Activated CD4-positive, alpha-beta memory T cell treated with anti-CD3 and anti-CD28 coated beads, Interleukin-2, amount 10 ng/mL, durations not matched to agents 7 days and 5 days (primary cell): ENCODE measurements around the gene MUS81. TPM values are rescaled to one million over a fixed set of nuclear protein-coding genes. Genes with fewer than 3 reads are reported as not detected.
"Not testable (repeated sequence)": the region's sequence is repeated elsewhere in the genome, so short reads cannot be mapped to it uniquely, and the experiment has no call there.

Experiments used
- CTCF ChIA-PET: fragments of 350-600 bp; sonication (Branson Sonifier 250); formaldehyde crosslinking; loops from one replicate; lab custom pipeline; 2021; ENCODE audit warnings: antibody characterized with exemption, inconsistent platforms; lab: Charles Lee
- POLR2A ChIA-PET: fragments of 350-600 bp; sonication (Branson Sonifier 250); formaldehyde crosslinking; loops from one replicate; lab custom pipeline; 2021; ENCODE audit warnings: antibody characterized with exemption; lab: Charles Lee
- DNase-seq: peaks from one replicate; pipeline ENCODE4 v3.0.0-alpha.2; 2020
- H3K27ac Mint-ChIP-seq: one replicate; pipeline ENCODE4 v1.8.0; 2021; ENCODE audit warnings: mild to moderate bottlenecking, mixed read lengths
- H3K27me3 Mint-ChIP-seq: one replicate; pipeline ENCODE4 v1.8.0; 2021; ENCODE audit warnings: mixed read lengths
- H3K36me3 Mint-ChIP-seq: one replicate; pipeline ENCODE4 v1.8.0; 2021; ENCODE audit warnings: low read depth, mixed read lengths
- H3K4me1 Mint-ChIP-seq: one replicate; pipeline ENCODE4 v1.8.0; 2021; ENCODE audit warnings: mixed read lengths
- H3K4me3 Mint-ChIP-seq: one replicate; pipeline ENCODE4 v1.8.0; 2021; ENCODE audit warnings: mild to moderate bottlenecking, mixed read lengths
- H3K9me3 Mint-ChIP-seq: one replicate; pipeline ENCODE4 v1.8.0; 2021; ENCODE audit warnings: mixed read lengths
- total RNA-seq, 2 experiments: library from RNA; stranded (reverse); gene quantifications; one replicate each; pipeline ENCODE4 v1.2.3, GENCODE V29; 2021

Gene MUS81
- total RNA-seq, 2 experiments from 2014 or later, result 86.9 to 91.9 TPM

DNA sequence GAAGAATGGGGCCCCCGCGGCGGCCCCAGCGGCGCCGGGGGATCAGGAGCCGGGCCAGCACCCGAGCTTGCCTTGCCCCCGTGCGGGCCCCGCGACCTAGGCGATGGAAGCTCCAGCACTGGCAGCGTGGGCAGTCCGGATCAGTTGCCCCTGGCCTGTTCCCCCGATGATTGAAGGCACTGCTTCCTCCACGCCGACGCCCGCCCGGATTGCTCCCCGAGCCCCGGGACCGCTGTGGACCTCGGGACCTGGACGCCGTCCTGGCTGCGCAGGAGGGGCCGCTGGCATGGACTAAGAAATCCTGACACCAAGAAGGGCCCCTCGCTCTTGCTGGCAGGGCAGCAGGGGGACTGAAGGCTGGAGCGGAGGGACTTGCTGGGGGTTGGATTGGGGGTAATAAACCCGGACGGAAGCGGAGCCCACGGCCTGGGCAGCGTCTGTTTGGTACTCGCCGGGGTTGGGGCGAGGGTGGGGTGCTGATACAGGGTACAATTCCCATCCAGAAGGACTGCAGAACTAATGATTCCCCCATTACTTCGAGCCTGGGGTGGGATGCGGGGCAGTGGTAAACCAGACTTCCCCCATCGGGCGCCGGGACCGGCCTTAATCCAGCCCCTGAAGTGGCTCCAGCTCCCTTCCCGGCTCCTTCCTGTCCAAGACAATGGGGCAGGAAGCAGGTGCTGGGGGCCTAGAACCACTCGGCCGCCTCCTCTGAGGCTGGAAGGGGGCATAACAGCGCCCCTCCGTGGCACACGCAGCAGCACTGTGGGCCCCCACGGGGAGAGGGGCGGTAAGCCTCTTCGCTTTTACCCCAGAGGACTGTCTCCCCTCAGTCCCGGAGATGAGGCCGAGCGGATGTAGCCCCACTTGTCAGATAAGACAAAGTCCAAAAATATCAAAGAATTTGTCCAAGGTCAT is 31.2 kb downstream of the MUS81 start:
- peak overlapping the region; percentile 89 for H3K27ac Mint-ChIP-seq
- peaks cover 26% of the 10 kb centered on the region for H3K36me3 Mint-ChIP-seq
- no peaks in the 10 kb centered on the region for H3K9me3 Mint-ChIP-seq
- peak; percentile 46 for DNase-seq
- ChIA-PET CTCF (interaction anchor here (0.6 to 10.0 kb wide), 33 partner anchors 6 to 319 kb away, joined by 3 to 251 read pairs (median 7); partner anchors contain the start of genes BANF1, C11orf68, CFL1 and CTSW), POLR2A (interaction anchor here (0.6 to 11.5 kb wide), 32 partner anchors 8 to 468 kb away, joined by 3 to 284 read pairs (median 7); partner anchors contain the start of genes BANF1, C11orf68, CFL1 and CTSW)
- H3K4me1 Mint-ChIP-seq, result peaks cover 72% of the 10 kb centered on the region
- H3K4me3 Mint-ChIP-seq, result peak overlapping the region; percentile 97
- no peaks in the 10 kb centered on the region for H3K27me3 Mint-ChIP-seq

DNA sequence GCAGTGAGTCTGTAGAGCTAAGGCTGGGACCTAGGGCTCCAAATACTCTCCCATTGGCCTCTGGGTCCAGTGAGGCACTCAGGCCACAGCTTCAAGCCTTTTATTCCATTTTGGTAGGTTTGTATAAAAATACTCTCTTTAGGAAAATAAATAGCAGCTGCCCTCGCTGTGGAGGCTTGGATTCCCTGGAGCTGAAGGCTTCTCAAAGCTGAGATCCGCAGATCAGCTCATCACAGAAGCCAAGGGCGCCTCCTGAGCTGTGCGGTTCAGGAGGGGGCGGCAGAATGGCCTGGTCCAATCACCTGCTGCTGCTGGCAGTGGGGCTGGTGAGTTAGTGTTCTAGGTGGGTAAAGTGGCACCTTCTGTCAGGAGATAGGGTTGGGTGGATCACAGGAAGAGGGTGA is 31.9 kb downstream of the MUS81 start:
- not testable (repeated sequence) for DNase-seq, H3K27me3 Mint-ChIP-seq, H3K9me3 Mint-ChIP-seq
- Mint-ChIP-seq H3K36me3 (peaks cover 23% of the 10 kb centered on the region), H3K27ac (peak overlapping the region; percentile 89), H3K4me1 (peaks cover 72% of the 10 kb centered on the region), H3K4me3 (peak overlapping the region; percentile 97)
- ChIA-PET CTCF (interaction anchor here (0.6 to 10.0 kb wide), 5 partner anchors 9 to 181 kb away, joined by 3 to 251 read pairs (median 3); partner anchors contain the start of genes CFL1 and MUS81), POLR2A (interaction anchor here (0.6 to 11.5 kb wide), 12 partner anchors 8 to 757 kb away, joined by 3 to 284 read pairs (median 36); partner anchors contain the start of genes BANF1, C11orf68, CFL1 and CTSW)

DNA sequence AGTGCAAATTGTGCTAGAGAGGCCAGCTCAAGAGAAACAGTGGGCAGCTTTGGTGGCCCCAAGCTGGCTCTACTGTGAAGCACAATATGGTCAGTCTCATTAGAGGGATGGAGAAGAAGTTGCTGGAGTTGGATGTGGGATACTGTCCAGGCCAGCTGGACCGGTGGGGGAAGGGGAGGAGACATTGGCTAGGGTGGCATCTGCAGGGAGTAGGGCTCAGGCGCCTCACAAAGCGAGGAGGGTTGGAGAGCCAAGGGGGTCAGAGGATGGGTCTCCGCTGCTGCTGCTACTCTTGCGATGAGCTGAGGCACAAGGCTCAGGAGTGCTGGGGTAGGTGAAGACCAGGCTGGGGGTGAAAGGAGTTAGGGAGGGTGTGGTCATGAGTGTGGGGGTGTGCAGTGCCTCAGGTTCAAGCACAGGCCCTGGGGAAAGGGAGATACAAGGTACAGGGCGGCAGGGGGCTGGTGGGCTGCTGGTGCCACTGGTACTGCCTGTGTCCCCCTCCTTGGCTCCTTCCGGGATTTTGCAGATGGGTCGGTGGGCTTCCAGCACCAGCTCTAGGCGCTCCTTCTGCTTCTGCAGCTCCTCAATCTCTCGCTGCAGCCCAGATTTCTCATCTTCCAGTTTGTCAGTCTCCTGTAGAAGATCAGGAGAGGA is 32.6 kb downstream of the MUS81 start:
- peaks cover 72% of the 10 kb centered on the region for H3K4me1 Mint-ChIP-seq

GRCh38 chr11:65894034-65894591 is 33.9 kb downstream of the MUS81 start:
- H3K9me3 Mint-ChIP-seq, result no peaks in the 10 kb centered on the region
- peak; percentile 67 for DNase-seq
- peak overlapping the region; percentile 97 for H3K4me3 Mint-ChIP-seq
- ChIA-PET POLR2A (interaction anchor here (0.8 to 11.5 kb wide), 13 partner anchors 8 to 473 kb away, joined by 3 to 284 read pairs (median 6); partner anchors contain the start of genes BANF1, C11orf68, CFL1 and EIF1AD), CTCF (interaction anchor here (0.8 to 1.9 kb wide), 11 partner anchors 9 to 279 kb away, joined by 3 to 13 read pairs (median 3); partner anchors contain the start of genes MUS81 and PCNX3)
- H3K4me1 Mint-ChIP-seq, result peaks cover 69% of the 10 kb centered on the region
- peaks cover 16% of the 10 kb centered on the region for H3K36me3 Mint-ChIP-seq
- H3K27me3 Mint-ChIP-seq, result no peaks in the 10 kb centered on the region
- H3K27ac Mint-ChIP-seq, result peak overlapping the region; percentile 89

More for the DNA sequence above, 32.6 kb downstream of the MUS81 start:
- Mint-ChIP-seq H3K27ac (peak overlapping the region; percentile 89), H3K9me3 (no peaks in the 10 kb centered on the region), H3K4me3 (peak overlapping the region; percentile 97), H3K27me3 (no peaks in the 10 kb centered on the region), H3K36me3 (peaks cover 22% of the 10 kb centered on the region)
- POLR2A ChIA-PET, result interaction anchor here (1.0 to 11.5 kb wide), 14 partner anchors 7 to 758 kb away, joined by 3 to 284 read pairs (median 6); partner anchors contain the start of genes BANF1, C11orf68, CFL1 and EIF1AD
- no peak for DNase-seq
- CTCF ChIA-PET, result interaction anchor here (0.6 to 10.0 kb wide), 8 partner anchors 8 to 315 kb away, joined by 3 to 251 read pairs (median 3); partner anchors contain the start of genes CFL1 and MUS81

DNA sequence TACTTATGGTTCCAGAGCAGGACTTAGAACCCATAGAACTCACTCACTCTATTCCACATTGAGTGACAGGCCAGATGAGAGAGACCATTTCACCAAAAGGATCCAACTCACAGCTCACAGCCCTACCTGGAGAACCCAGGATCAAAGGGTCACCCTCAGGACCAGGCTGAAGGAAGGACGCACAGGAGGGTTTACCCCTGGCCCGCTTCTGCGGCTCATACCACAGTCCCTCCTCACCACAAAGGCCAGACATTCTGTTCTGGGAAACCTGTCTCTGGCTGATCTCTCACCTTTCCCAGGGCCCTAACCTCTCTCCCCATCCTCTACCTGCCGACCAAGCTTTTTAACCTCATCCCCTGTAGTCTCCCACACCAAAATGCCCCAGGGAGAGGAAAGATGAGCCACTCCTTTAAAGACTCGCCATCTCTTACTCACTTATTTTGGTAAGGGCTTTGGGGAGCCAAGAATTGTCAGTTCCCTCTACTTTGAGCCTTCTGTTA is 35.3 kb downstream of the MUS81 start:
- Mint-ChIP-seq H3K27ac (peak overlapping the region; percentile 69), H3K27me3 (no peaks in the 10 kb centered on the region), H3K4me3 (no peak overlapping the region), H3K4me1 (peaks cover 57% of the 10 kb centered on the region), H3K9me3 (no peaks in the 10 kb centered on the region), H3K36me3 (peaks cover 16% of the 10 kb centered on the region)
- DNase-seq, result no peak
- ChIA-PET CTCF (interaction anchor here (0.6 to 1.7 kb wide), 4 partner anchors 11 to 151 kb away, joined by 3 to 8 read pairs (median 4); no protein-coding TSS in a partner anchor), POLR2A (interaction anchor here (0.6 to 8.8 kb wide), 5 partner anchors 7 to 67 kb away, joined by 3 to 185 read pairs (median 7); partner anchors contain the start of genes C11orf68, CCDC85B, CFL1 and DRAP1)

DNA sequence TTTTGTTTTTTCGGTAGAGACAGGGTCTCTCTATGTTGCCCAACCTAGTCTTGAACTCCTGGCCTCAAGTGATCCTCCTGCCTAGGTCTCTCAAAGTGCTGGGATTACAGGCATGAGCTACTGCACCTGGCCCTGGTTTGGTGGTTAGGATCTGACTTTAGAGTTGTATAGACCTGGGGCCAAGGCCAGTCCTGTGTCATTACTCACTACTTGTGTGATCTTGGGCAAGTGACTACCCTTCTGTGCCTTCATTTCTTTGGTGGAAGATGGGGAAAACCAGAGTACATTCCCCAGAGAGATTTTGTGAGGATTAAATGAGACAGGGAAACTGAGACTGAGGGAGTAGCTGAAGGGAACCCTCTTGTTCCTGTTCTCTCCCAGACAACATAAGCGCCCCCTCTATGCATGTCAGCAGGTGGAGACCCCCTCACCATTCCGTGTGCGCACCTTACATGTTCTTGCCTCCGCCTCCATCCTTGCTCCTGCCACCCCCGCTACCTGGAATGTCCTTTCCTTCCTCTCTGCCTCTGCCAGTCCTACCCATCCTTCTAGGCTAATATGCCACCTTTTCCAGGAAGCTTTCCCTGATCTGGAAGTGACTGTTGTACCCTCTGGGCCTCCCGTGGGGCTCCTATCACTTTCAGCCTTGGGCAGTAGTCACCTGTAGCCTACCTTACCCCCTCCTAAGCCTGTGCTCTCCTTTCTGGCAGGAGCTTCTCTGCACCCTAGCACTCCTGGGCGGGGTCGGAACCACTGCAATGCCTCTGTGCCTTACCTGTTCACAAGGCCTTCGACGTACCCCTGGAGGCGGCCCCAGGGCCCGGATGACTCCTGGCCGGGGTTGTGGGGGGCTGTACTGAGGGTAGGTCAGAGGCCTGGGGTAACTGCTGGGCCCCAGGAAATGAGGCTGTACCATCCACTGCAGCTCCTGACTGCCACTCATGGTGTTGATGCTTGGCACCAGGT is 36.1 kb downstream of the MUS81 start:
- ChIA-PET CTCF (interaction anchor here (0.6 to 3.2 kb wide), 5 partner anchors 7 to 92 kb away, joined by 3 to 73 read pairs (median 6); partner anchors contain the start of genes CCDC85B and FIBP), POLR2A (interaction anchor here (0.6 to 8.8 kb wide), 8 partner anchors 8 to 66 kb away, joined by 3 to 185 read pairs (median 6); partner anchors contain the start of genes C11orf68, CCDC85B, CFL1 and DRAP1)
- H3K4me3 Mint-ChIP-seq, result no peak overlapping the region
- H3K27me3 Mint-ChIP-seq, result no peaks in the 10 kb centered on the region
- DNase-seq, result no peak
- no peaks in the 10 kb centered on the region for H3K9me3 Mint-ChIP-seq
- H3K4me1 Mint-ChIP-seq, result peaks cover 65% of the 10 kb centered on the region
- H3K36me3 Mint-ChIP-seq, result peaks cover 16% of the 10 kb centered on the region
- peak overlapping the region; percentile 70 for H3K27ac Mint-ChIP-seq

- no peaks in the 10 kb centered on the region for H3K9me3 Mint-ChIP-seq
- peaks cover 16% of the 10 kb centered on the region for H3K36me3 Mint-ChIP-seq
- H3K4me3 Mint-ChIP-seq, result peak overlapping the region; percentile 46
- POLR2A ChIA-PET, result interaction anchor here (1.0 to 8.8 kb wide), 6 partner anchors 9 to 38 kb away, joined by 3 to 185 read pairs (median 12); partner anchors contain the start of genes C11orf68, CCDC85B, CFL1 and FIBP
- no peak for DNase-seq
- H3K4me1 Mint-ChIP-seq, result peaks cover 72% of the 10 kb centered on the region
- CTCF ChIA-PET, result interaction anchor here (0.6 to 3.2 kb wide), 4 partner anchors 8 to 91 kb away, joined by 3 to 73 read pairs (median 14); partner anchors contain the start of genes CCDC85B and FIBP
- H3K27me3 Mint-ChIP-seq, result peaks cover under 1% of the 10 kb centered on the region
- H3K27ac Mint-ChIP-seq, result peak overlapping the region; percentile 70
Observed at GRCh38 chr11:65897020-65897471, 36.8 kb downstream of the MUS81 start.

DNA sequence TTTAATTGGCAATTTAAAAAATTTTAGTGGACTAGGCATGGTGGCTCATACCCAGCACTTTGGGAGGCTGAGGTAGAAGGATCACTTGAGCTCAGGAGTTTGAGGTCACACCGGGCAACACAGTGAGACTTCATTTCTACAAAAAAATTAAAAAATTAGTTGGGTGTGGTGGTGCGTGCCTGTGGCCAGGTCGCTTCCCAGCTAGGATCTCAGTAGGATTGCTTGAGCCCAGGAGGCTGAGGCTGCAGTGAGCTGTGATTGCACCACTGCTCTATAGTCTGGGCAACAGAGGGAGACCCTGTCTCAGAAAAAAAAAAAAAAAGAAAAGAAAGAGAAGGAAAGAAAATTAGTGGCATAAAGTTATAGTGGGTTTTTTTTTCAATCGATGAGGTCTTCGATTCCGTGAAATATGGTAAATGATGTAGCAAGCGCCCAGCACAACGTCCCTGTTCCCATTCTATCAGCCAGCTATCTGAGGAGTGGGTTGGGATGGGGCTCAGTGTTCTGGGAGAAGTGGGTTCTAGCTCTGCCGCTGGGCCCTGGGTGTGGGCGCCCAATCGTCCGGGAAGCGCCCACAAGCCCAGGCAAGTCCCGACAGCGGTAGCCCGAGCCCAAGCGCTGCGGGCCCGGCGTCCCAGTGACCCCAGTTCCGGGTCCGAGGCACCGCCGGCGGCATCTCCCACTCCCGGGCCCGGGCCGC is 38.6 kb downstream of the MUS81 start:
- no peak for DNase-seq
- ChIA-PET POLR2A (interaction anchor here (0.6 to 8.8 kb wide), 7 partner anchors 8 to 187 kb away, joined by 3 to 185 read pairs (median 4); partner anchors contain the start of genes C11orf68, CCDC85B, CFL1 and FIBP), CTCF (interaction anchor here (1.4 to 3.2 kb wide), 4 partner anchors 10 to 39 kb away, joined by 3 to 73 read pairs (median 13); partner anchors contain the start of genes CCDC85B, FIBP and MUS81)
- Mint-ChIP-seq H3K27me3 (peaks cover 4% of the 10 kb centered on the region), H3K9me3 (no peaks in the 10 kb centered on the region), H3K27ac (peak overlapping the region; percentile 75), H3K36me3 (peaks cover 16% of the 10 kb centered on the region), H3K4me3 (peak overlapping the region; percentile 78), H3K4me1 (peaks cover 64% of the 10 kb centered on the region)

- CTCF ChIA-PET, result interaction anchor here (1.3 to 4.0 kb wide), 6 partner anchors 11 to 188 kb away, joined by 3 to 73 read pairs (median 13); partner anchors contain the start of genes CCDC85B, FIBP and MUS81
Observed at GRCh38 chr11:65899356-65900124, 39.3 kb downstream of the MUS81 start.

More at GRCh38 chr11:65899356-65900124, 39.3 kb downstream of the MUS81 start:
- POLR2A ChIA-PET, result interaction anchor here (1.3 to 8.8 kb wide), 9 partner anchors 11 to 187 kb away, joined by 3 to 185 read pairs (median 17); partner anchors contain the start of genes C11orf68, CCDC85B, CFL1 and DRAP1
- Mint-ChIP-seq H3K36me3 (peaks cover 13% of the 10 kb centered on the region), H3K9me3 (no peaks in the 10 kb centered on the region), H3K27me3 (peaks cover 4% of the 10 kb centered on the region), H3K4me1 (peaks cover 58% of the 10 kb centered on the region), H3K27ac (peak overlapping the region; percentile 66), H3K4me3 (peak overlapping the region; percentile 69)
- DNase-seq, result peak; percentile 77
